H1 (cell line): ENCODE measurements around the gene ABCA1.

Experiments
- BCL11A ChIP-seq, 2 experiments: IDR thresholded peaks; one replicate each; pipeline ENCODE4 v1.6.1; 2011; ENCODE audit warnings: low read depth in 2 of 2, low read length in 2 of 2, mild to moderate bottlenecking in 2 of 2
- MAFK ChIP-seq: IDR thresholded peaks from 2 replicates; pipeline ENCODE4 v1.6.1; 2012; ENCODE audit warnings: low read depth, mild to moderate bottlenecking, improper control_type of control experiment, low read length
- TAF1 ChIP-seq: IDR thresholded peaks from 2 replicates; pipeline ENCODE4 v1.6.1; 2011; ENCODE audit warnings: mild to moderate bottlenecking, low read depth, low read length
- ZNF274 ChIP-seq: IDR thresholded peaks from 2 replicates; pipeline ENCODE4 v1.7.0; 2012; ENCODE audit warnings: low read length, borderline replicate concordance; ENCODE audit errors: extremely low read depth

DNA sequence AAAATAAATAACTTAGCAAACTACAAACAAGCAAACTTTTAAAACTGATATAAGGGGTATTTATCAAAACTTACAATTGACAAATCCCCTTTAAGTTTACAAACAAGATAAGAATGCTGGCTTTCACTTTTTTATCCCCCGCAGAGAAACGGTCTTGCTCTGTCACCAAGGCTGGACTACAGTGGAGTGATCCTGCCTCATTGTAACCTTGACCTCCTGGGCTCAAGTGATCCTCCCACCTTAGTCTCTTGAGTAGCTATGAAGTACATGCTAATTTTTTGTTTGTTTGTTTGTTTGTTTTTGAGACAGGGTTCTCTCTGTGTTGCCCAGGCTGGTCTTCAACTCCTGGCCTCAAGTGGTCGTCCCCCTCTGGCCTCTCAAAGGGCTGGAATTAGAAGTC is 189.5 kb downstream of the ABCA1 start:
- TF ChIP-seq MAFK = no peak
- TF ChIP-seq TAF1 = no peak
- no peak for TF ChIP-seq BCL11A (IDR thresholded peaks at IDR 0.05; ENCODE audit: low read depth in 2 of 2, low read length in 2 of 2)
- no peak for TF ChIP-seq ZNF274
